IMR-90 (cell line): ENCODE results near the gene RNASE1. TPM values are rescaled to one million over a fixed set of nuclear protein-coding genes. Genes with fewer than 3 reads are reported as not detected.

Experiments used
- ATAC-seq: fragments of 200-7000 bp; cut with Tn5 transposase; 2 replicates; pipeline ENCODE4 v1.9.1; 2020; ENCODE audit warnings: low read depth, mild to moderate bottlenecking, moderate library complexity
- BruUV-seq: library from RNA; stranded (reverse); fragments of 400-500 nt; replicated peaks from 2 replicates; lab custom pipeline; 2021; lab: Mats Ljungman, UMichigan
- CTCF ChIA-PET: fragments of 300-600 bp; formaldehyde crosslinking; extraction: SDS; loops from one replicate; lab custom pipeline; 2021; ENCODE audit warnings: antibody characterized with exemption; lab: Yijun Ruan, JAX
- POLR2A ChIA-PET: fragments of 300-600 bp; sonication (Branson Sonifier 250); formaldehyde crosslinking; loops from one replicate; lab custom pipeline; 2022; ENCODE audit warnings: antibody characterized with exemption; ENCODE audit not compliant: unreplicated experiment; lab: Charles Lee
- DNase-seq: peaks from one replicate; pipeline ENCODE4 v3.0.0; 2013
- H2AFZ ChIP-seq: replicated peaks from 2 replicates; pipeline ENCODE3; 2013; ENCODE audit warnings: low read length, mild to moderate bottlenecking; ENCODE audit not compliant: poor library complexity
- H2AK5ac ChIP-seq: 2 replicates; pipeline ENCODE4 v1.6.1; 2013; ENCODE audit warnings: low read depth, low read length, inconsistent platforms
- H2AK9ac ChIP-seq: replicated peaks from 2 replicates; pipeline ENCODE3; 2013; ENCODE audit warnings: mild to moderate bottlenecking, low read depth, low read length, moderate library complexity; ENCODE audit not compliant: poor library complexity
- H2BK120ac ChIP-seq: 2 replicates; pipeline ENCODE4 v1.6.1; 2013; ENCODE audit warnings: low read depth, low read length, inconsistent platforms
- H2BK15ac ChIP-seq: 3 replicates; pipeline ENCODE4 v1.6.1; 2013; ENCODE audit warnings: low read depth, low read length, inconsistent platforms
- H2BK20ac ChIP-seq: 2 replicates; pipeline ENCODE4 v1.6.1; 2013; ENCODE audit warnings: low read depth, mild to moderate bottlenecking, inconsistent platforms, low read length, moderate library complexity
- H2BK5ac ChIP-seq: 2 replicates; pipeline ENCODE4 v1.6.1; 2013; ENCODE audit warnings: mild to moderate bottlenecking, low read depth, low read length, inconsistent platforms; ENCODE audit not compliant: poor library complexity, severe bottlenecking
- H3K14ac ChIP-seq: replicated peaks from 2 replicates; pipeline ENCODE4 v1.6.1; 2013; ENCODE audit warnings: low read depth, low read length, inconsistent platforms
- H3K18ac ChIP-seq: 2 replicates; pipeline ENCODE4 v1.6.1; 2013; ENCODE audit warnings: low read depth, low read length, control low read depth
- H3K23ac ChIP-seq: 2 replicates; pipeline ENCODE4 v1.6.1; 2013; ENCODE audit warnings: low read depth, low read length, inconsistent platforms
- H3K27ac ChIP-seq: 2 replicates; pipeline ENCODE4 v1.5.1; 2013; ENCODE audit warnings: mild to moderate bottlenecking, control low read depth, low read length; ENCODE audit not compliant: insufficient read depth
- H3K27me3 ChIP-seq: 2 replicates; pipeline ENCODE4 v1.6.1; 2013; ENCODE audit warnings: low read length; ENCODE audit not compliant: control insufficient read depth, insufficient read depth
- H3K36me3 ChIP-seq: 2 replicates; pipeline ENCODE4 v1.6.1; 2013; ENCODE audit warnings: low read length, mixed read lengths; ENCODE audit not compliant: control insufficient read depth, insufficient read depth
- H3K4ac ChIP-seq: 2 replicates; pipeline ENCODE4 v1.6.1; 2013; ENCODE audit warnings: low read depth, low read length, inconsistent platforms
- H3K4me1 ChIP-seq: 2 replicates; pipeline ENCODE4 v1.6.1; 2013; ENCODE audit warnings: low read length, mixed read lengths; ENCODE audit not compliant: control insufficient read depth, insufficient read depth
- H3K4me2 ChIP-seq: 2 replicates; pipeline ENCODE4 v1.6.1; 2013; ENCODE audit warnings: low read depth, mild to moderate bottlenecking, control low read depth, low read length, moderate library complexity
- H3K4me3 ChIP-seq: 2 replicates; pipeline ENCODE4 v1.5.1; 2013; ENCODE audit warnings: low read depth, mild to moderate bottlenecking, control low read depth, low read length, moderate library complexity; ENCODE audit not compliant: insufficient read depth
- H3K56ac ChIP-seq: 2 replicates; pipeline ENCODE4 v1.6.1; 2013; ENCODE audit warnings: low read length, inconsistent platforms; ENCODE audit not compliant: insufficient read depth; ENCODE audit errors: extremely low read depth
- H3K79me1 ChIP-seq, 2 experiments: 2 replicates each; pipeline ENCODE4 v1.6.1; 2013; ENCODE audit warnings: low read length in 2 of 2, inconsistent platforms in 1 of 2, low read depth in 1 of 2
- H3K9ac ChIP-seq: 2 replicates; pipeline ENCODE4 v1.6.1; 2013; ENCODE audit warnings: low read depth, low read length, control low read depth
- H3K9me1 ChIP-seq: 2 replicates; pipeline ENCODE4 v1.6.1; 2013; ENCODE audit warnings: low read length, inconsistent platforms; ENCODE audit not compliant: insufficient read depth
- H3K9me3 ChIP-seq: 2 replicates; pipeline ENCODE4 v1.6.1; 2013; ENCODE audit warnings: low read length; ENCODE audit not compliant: control insufficient read depth, insufficient read depth
- H4K20me1 ChIP-seq: 2 replicates; pipeline ENCODE4 v1.6.1; 2013; ENCODE audit warnings: low read length, inconsistent platforms; ENCODE audit not compliant: insufficient read depth
- H4K5ac ChIP-seq: 2 replicates; pipeline ENCODE4 v1.6.1; 2013; ENCODE audit warnings: mild to moderate bottlenecking, low read depth, low read length, control low read depth
- H4K8ac ChIP-seq, 2 experiments: 2 replicates each; pipeline ENCODE4 v1.6.1; 2013; ENCODE audit warnings: low read depth in 2 of 2, low read length in 2 of 2, control low read depth in 1 of 2, inconsistent platforms in 1 of 2
- H4K91ac ChIP-seq: 2 replicates; pipeline ENCODE4 v1.6.1; 2013; ENCODE audit warnings: low read depth, low read length, inconsistent platforms; ENCODE audit not compliant: insufficient read depth
- BHLHE40 ChIP-seq: fragments of 150-350 bp; IDR thresholded peaks from 2 replicates; pipeline ENCODE4 v1.6.1; 2016; ENCODE audit warnings: mild to moderate bottlenecking, low read depth, low read length
- CEBPB ChIP-seq: IDR thresholded peaks from 2 replicates; pipeline ENCODE4 v1.6.1; 2012; ENCODE audit warnings: low read depth, low read length, improper control_type of control experiment
- CHD1 ChIP-seq: IDR thresholded peaks from 2 replicates; pipeline ENCODE4 v1.6.1; 2012; ENCODE audit warnings: low read depth, low read length, improper control_type of control experiment
- CTCF ChIP-seq: conservative IDR thresholded peaks from 2 replicates; pipeline ENCODE4 v1.5.1; 2012; ENCODE audit warnings: mild to moderate bottlenecking, low read depth, low read length, improper control_type of control experiment
- FOS ChIP-seq: fragments of 150-350 bp; IDR thresholded peaks from 2 replicates; pipeline ENCODE4 v1.6.1; 2016; ENCODE audit warnings: low read depth, low read length
- MAFK ChIP-seq: IDR thresholded peaks from 2 replicates; pipeline ENCODE4 v1.6.1; 2012; ENCODE audit warnings: low read depth, low read length, improper control_type of control experiment
- MAZ ChIP-seq: IDR thresholded peaks from 2 replicates; pipeline ENCODE4 v1.6.1; 2012; ENCODE audit warnings: low read depth, mild to moderate bottlenecking, low read length, improper control_type of control experiment, moderate library complexity, borderline replicate concordance
- MXI1 ChIP-seq: IDR thresholded peaks from 2 replicates; pipeline ENCODE4 v1.6.1; 2012; ENCODE audit warnings: low read depth, mild to moderate bottlenecking, low read length, moderate library complexity, borderline replicate concordance
- NFE2L2 ChIP-seq: fragments of 150-350 bp; IDR thresholded peaks from 2 replicates; pipeline ENCODE4 v1.6.1; 2016; ENCODE audit warnings: low read depth, mild to moderate bottlenecking, low read length
- POLR2A ChIP-seq: IDR thresholded peaks from 2 replicates; pipeline ENCODE4 v1.6.1; 2012; ENCODE audit warnings: mild to moderate bottlenecking, low read depth, low read length
- RAD21 ChIP-seq: IDR thresholded peaks from 2 replicates; pipeline ENCODE4 v1.6.1; 2012; ENCODE audit warnings: low read length, improper control_type of control experiment
- RCOR1 ChIP-seq: IDR thresholded peaks from 2 replicates; pipeline ENCODE4 v1.6.1; 2012; ENCODE audit warnings: mild to moderate bottlenecking, low read length, improper control_type of control experiment; ENCODE audit not compliant: insufficient replicate concordance
- RFX5 ChIP-seq: IDR thresholded peaks from 2 replicates; pipeline ENCODE4 v1.8.0; 2012; ENCODE audit warnings: low read depth, mild to moderate bottlenecking, low read length, moderate library complexity
- SMC3 ChIP-seq: fragments of 150-350 bp; IDR thresholded peaks from 2 replicates; pipeline ENCODE4 v1.6.1; 2016; ENCODE audit warnings: low read depth, mild to moderate bottlenecking, antibody characterized with exemption, low read length, moderate library complexity
- WGBS, 2 experiments: methylation state at CpG; one replicate each; pipeline versions ENCODE4 v1.1.5 to v1.1.7; 2013; ENCODE audit warnings: missing lambda C conversion rate in 2 of 2; ENCODE audit not compliant: insufficient read length in 1 of 2; ENCODE audit errors: extremely low coverage in 2 of 2; 5-methylcytosine and 5-hydroxymethylcytosine counted together
- dilution Hi-C: fragments of 300-500 bp; cut with HindIII; formaldehyde crosslinking; loops from one replicate; pipeline ENCODE4 v1.14.3; 2018; ENCODE audit warnings: low sequenced_read_pairs; ENCODE audit not compliant: unreplicated experiment
- in situ Hi-C: fragments of 300-500 bp; cut with MboI; formaldehyde crosslinking; loops from 3 replicates; pipeline ENCODE4 v1.14.3; 2019; ENCODE audit warnings: low sequenced_read_pairs, inconsistent platforms, mixed read lengths
- intact Hi-C: fragments of 100-400 bp; cut with micrococcal nuclease; formaldehyde crosslinking; loops from 2 replicates; pipeline ENCODE4 v1.10.0; 2022
- polyA plus RNA-seq, 3 experiments: library from polyadenylated mRNA; depleted of rRNA; stranded (reverse); fragments of >200 nt; gene quantifications; 2 replicates each; pipeline ENCODE4 v1.2.3, GENCODE V29; 2012; ENCODE audit warnings: low replicate concordance in 1 of 3
- total RNA-seq: library from RNA; depleted of rRNA; stranded (reverse); fragments of >200 nt; gene quantifications from 2 replicates; pipeline ENCODE4 v1.2.3, GENCODE V29; 2012
- TF ChIP-seq, protein P1 (sequence below): fragments of 150-350 bp; IDR thresholded peaks from 2 replicates; pipeline ENCODE4 v1.6.1; 2017; ENCODE audit warnings: mild to moderate bottlenecking, antibody characterized with exemption, low read length, low read depth
- TF ChIP-seq, protein P2 (sequence below): fragments of 150-350 bp; IDR thresholded peaks from 2 replicates; pipeline ENCODE4 v1.6.1; 2016; ENCODE audit warnings: low read depth, mild to moderate bottlenecking, low read length, moderate library complexity, borderline replicate concordance

RNASE1 gene
- total and polyA plus RNA-seq, 2 of the 4 experiments (the other 2 are of a cell fraction): not detected

DNA sequence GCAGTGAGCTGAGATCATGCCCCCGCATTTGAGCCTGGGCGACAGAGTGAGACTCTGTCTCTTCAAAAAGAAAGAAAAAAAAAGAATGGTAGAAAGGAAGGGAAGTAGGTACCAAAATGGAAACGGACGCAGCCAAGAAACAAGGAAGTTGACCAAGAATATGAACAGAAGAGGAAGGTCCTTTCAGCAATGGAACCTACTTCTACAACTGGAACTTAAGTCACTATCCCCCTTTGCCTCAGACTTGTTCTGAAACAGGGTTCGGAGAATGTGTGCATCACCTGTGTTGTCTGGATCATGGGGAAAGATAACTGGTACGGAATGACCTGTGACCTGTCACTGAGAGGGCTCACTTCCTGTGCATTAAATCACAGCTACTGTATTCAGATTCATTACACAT lies 43.9 kb upstream of the RNASE1 start:
- Histone ChIP-seq H3K36me3 (no peaks in the 10 kb centered on the region), H3K14ac (no peak overlapping the region), H4K20me1 (no peaks in the 10 kb centered on the region), H3K9me3 (no peaks in the 10 kb centered on the region), H4K5ac (no peak overlapping the region), H3K4me3 (no peak overlapping the region), H2AK9ac (no peak overlapping the region), H3K56ac (no peak overlapping the region), H4K91ac (no peak overlapping the region), H2BK120ac (no peak overlapping the region), H2AK5ac (no peak overlapping the region), H4K8ac (no peak overlapping the region), H3K27ac (no peak overlapping the region), H2BK20ac (no peak overlapping the region), H3K4me1 (no peaks in the 10 kb centered on the region), H3K9ac (no peak overlapping the region), H2AFZ (no peak overlapping the region), H2BK15ac (no peak overlapping the region), H3K4me2 (no peak overlapping the region), H3K23ac (no peak overlapping the region), H3K9me1 (no peaks in the 10 kb centered on the region), H3K18ac (no peak overlapping the region), H3K27me3 (no peaks in the 10 kb centered on the region; the same call in 1 of the 2 replicates), H3K79me1 (no peaks in the 10 kb centered on the region), H2BK5ac (no peak overlapping the region), H3K4ac (no peak overlapping the region)
- DNase-seq (no peak), ATAC-seq (no peak)
- WGBS, 2 experiments: 100% methylated on average over 2 of the region's 6 CpGs; no CpG with 5 or more reads in 1 of the 2 experiments
- dilution Hi-C loops (no loop called here), in situ Hi-C loops (no loop called here), intact Hi-C loops (no loop called here)
- TF ChIP-seq SMC3 (no peak), NFE2L2 (no peak), POLR2A (no peak), CEBPB (no peak), RFX5 (no peak), MXI1 (no peak), MAFK (no peak), RAD21 (no peak), CTCF (no peak), MAZ (no peak), BHLHE40 (no peak), RCOR1 (no peak), FOS (no peak), CHD1 (no peak)
- TF ChIP-seq, protein P1, sequence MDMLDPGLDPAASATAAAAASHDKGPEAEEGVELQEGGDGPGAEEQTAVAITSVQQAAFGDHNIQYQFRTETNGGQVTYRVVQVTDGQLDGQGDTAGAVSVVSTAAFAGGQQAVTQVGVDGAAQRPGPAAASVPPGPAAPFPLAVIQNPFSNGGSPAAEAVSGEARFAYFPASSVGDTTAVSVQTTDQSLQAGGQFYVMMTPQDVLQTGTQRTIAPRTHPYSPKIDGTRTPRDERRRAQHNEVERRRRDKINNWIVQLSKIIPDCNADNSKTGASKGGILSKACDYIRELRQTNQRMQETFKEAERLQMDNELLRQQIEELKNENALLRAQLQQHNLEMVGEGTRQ: no peak
- TF ChIP-seq, protein P2, sequence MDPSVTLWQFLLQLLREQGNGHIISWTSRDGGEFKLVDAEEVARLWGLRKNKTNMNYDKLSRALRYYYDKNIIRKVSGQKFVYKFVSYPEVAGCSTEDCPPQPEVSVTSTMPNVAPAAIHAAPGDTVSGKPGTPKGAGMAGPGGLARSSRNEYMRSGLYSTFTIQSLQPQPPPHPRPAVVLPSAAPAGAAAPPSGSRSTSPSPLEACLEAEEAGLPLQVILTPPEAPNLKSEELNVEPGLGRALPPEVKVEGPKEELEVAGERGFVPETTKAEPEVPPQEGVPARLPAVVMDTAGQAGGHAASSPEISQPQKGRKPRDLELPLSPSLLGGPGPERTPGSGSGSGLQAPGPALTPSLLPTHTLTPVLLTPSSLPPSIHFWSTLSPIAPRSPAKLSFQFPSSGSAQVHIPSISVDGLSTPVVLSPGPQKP: no peak
- ChIA-PET CTCF (no interaction called here), POLR2A (no interaction called here)
- no TSS peak for BruUV-seq
